Activated naive CD8-positive, alpha-beta T cell treated with anti-CD3 and anti-CD28 coated beads, Interleukin-2, amount 50 U/mL, for 24 hours (primary cell): ENCODE measurements around the gene GTF3C6.

Source experiments
- ATAC-seq: fragments of 150-1000 bp; cut with Tn5 transposase; one replicate; pipeline ENCODE4 v1.10.0; 2021
- DNase-seq: peaks from one replicate; pipeline ENCODE4 v3.0.0; 2021
- H3K27ac Mint-ChIP-seq: one replicate; pipeline ENCODE4 v1.8.0; 2021; ENCODE audit warnings: mild to moderate bottlenecking, mixed read lengths
- H3K27me3 Mint-ChIP-seq: one replicate; pipeline ENCODE4 v1.8.0; 2021; ENCODE audit warnings: mixed read lengths
- H3K36me3 Mint-ChIP-seq: one replicate; pipeline ENCODE4 v1.8.0; 2021; ENCODE audit warnings: low read depth, mixed read lengths
- H3K4me1 Mint-ChIP-seq: one replicate; pipeline ENCODE4 v1.8.0; 2021; ENCODE audit warnings: mixed read lengths
- H3K4me3 Mint-ChIP-seq: one replicate; pipeline ENCODE4 v1.8.0; 2021; ENCODE audit warnings: mild to moderate bottlenecking, moderate library complexity, mixed read lengths
- H3K9me3 Mint-ChIP-seq: one replicate; pipeline ENCODE4 v1.8.0; 2021; ENCODE audit warnings: mixed read lengths

The GTF3C6 gene

GRCh38 chr6:110958329-110959192, at the start of gene GTF3C6:
Gene GTF3C6 (plus strand): TSS chr6:110958706. CDS start chr6:110958770, 64 bp downstream.
- peak within 1 kb of the TSS; percentile 99 for H3K27ac Mint-ChIP-seq
- H3K4me3 Mint-ChIP-seq: peak within 1 kb of the TSS; percentile 97
- peak; percentile 98 for ATAC-seq

GRCh38 chr6:110930781-110931180, 27.7 kb upstream of the GTF3C6 start:
- no peaks in the 10 kb centered on the region for H3K36me3 Mint-ChIP-seq
- peaks cover 1% of the 10 kb centered on the region for H3K4me1 Mint-ChIP-seq
- H3K9me3 Mint-ChIP-seq: no peaks in the 10 kb centered on the region
- H3K27me3 Mint-ChIP-seq: no peaks in the 10 kb centered on the region
- no peak overlapping the region for H3K27ac Mint-ChIP-seq
- DNase-seq: no peak
- no peak for ATAC-seq
- H3K4me3 Mint-ChIP-seq: no peak overlapping the region

More at GRCh38 chr6:110958329-110959192, at the start of gene GTF3C6:
- peak; percentile 91 for DNase-seq
- peaks cover 21% of the 10 kb centered on the region for H3K4me1 Mint-ChIP-seq
- H3K27me3 Mint-ChIP-seq: no peaks in the 10 kb centered on the region
- no peaks in the 10 kb centered on the region for H3K9me3 Mint-ChIP-seq
- peaks cover 27% of the 10 kb centered on the region for H3K36me3 Mint-ChIP-seq

GRCh38 chr6:110933912-110934311, 24.6 kb upstream of the GTF3C6 start:
- Mint-ChIP-seq H3K4me1 (peaks cover 1% of the 10 kb centered on the region), H3K9me3 (no peaks in the 10 kb centered on the region), H3K27ac (no peak overlapping the region), H3K36me3 (no peaks in the 10 kb centered on the region), H3K27me3 (peaks cover 2% of the 10 kb centered on the region), H3K4me3 (no peak overlapping the region)
- ATAC-seq (no peak), DNase-seq (no peak)

GRCh38 chr6:110934381-110934898, 24.1 kb upstream of the GTF3C6 start:
- DNase-seq: no peak
- H3K36me3 Mint-ChIP-seq: no peaks in the 10 kb centered on the region
- no peak for ATAC-seq
- H3K4me1 Mint-ChIP-seq: peaks cover 5% of the 10 kb centered on the region
- H3K9me3 Mint-ChIP-seq: no peaks in the 10 kb centered on the region
- no peak overlapping the region for H3K27ac Mint-ChIP-seq
- no peak overlapping the region for H3K4me3 Mint-ChIP-seq
- H3K27me3 Mint-ChIP-seq: peaks cover 2% of the 10 kb centered on the region

- Mint-ChIP-seq H3K27me3 (peaks cover 2% of the 10 kb centered on the region), H3K9me3 (no peaks in the 10 kb centered on the region), H3K36me3 (no peaks in the 10 kb centered on the region), H3K27ac (no peak overlapping the region), H3K4me1 (peaks cover 6% of the 10 kb centered on the region), H3K4me3 (no peak overlapping the region)
- no peak for ATAC-seq
- no peak for DNase-seq
These were observed 23.3 kb upstream of the GTF3C6 start for GRCh38 chr6:110935171-110935570.

GRCh38 chr6:110938171-110938570, 20.3 kb upstream of the GTF3C6 start:
- Mint-ChIP-seq H3K4me3 (no peak overlapping the region), H3K36me3 (no peaks in the 10 kb centered on the region), H3K9me3 (no peaks in the 10 kb centered on the region), H3K27me3 (peaks cover 2% of the 10 kb centered on the region), H3K4me1 (peaks cover 5% of the 10 kb centered on the region), H3K27ac (no peak overlapping the region)
- DNase-seq (no peak), ATAC-seq (no peak)

GRCh38 chr6:110939429-110940200, 18.9 kb upstream of the GTF3C6 start:
- H3K36me3 Mint-ChIP-seq: no peaks in the 10 kb centered on the region
- DNase-seq (no peak), ATAC-seq (peak; percentile 55)
- peaks cover 2% of the 10 kb centered on the region for H3K27me3 Mint-ChIP-seq
- peak overlapping the region; percentile 15 for H3K27ac Mint-ChIP-seq
- no peak overlapping the region for H3K4me3 Mint-ChIP-seq
- H3K9me3 Mint-ChIP-seq: no peaks in the 10 kb centered on the region
- peaks cover 9% of the 10 kb centered on the region for H3K4me1 Mint-ChIP-seq

- peak overlapping the region; percentile 78 for H3K27ac Mint-ChIP-seq
- no peaks in the 10 kb centered on the region for H3K36me3 Mint-ChIP-seq
- no peak overlapping the region for H3K4me3 Mint-ChIP-seq
- no peaks in the 10 kb centered on the region for H3K27me3 Mint-ChIP-seq
- ATAC-seq (peak; percentile 99), DNase-seq (peak; percentile 33)
- peaks cover 12% of the 10 kb centered on the region for H3K4me1 Mint-ChIP-seq
- no peaks in the 10 kb centered on the region for H3K9me3 Mint-ChIP-seq
These were observed 13.8 kb upstream of the GTF3C6 start for GRCh38 chr6:110944681-110945151.

GRCh38 chr6:110946498-110946897, 12.0 kb upstream of the GTF3C6 start:
- DNase-seq (no peak), ATAC-seq (no peak)
- no peak overlapping the region for H3K27ac Mint-ChIP-seq
- H3K27me3 Mint-ChIP-seq: no peaks in the 10 kb centered on the region
- peaks cover 12% of the 10 kb centered on the region for H3K4me1 Mint-ChIP-seq
- no peak overlapping the region for H3K4me3 Mint-ChIP-seq
- H3K36me3 Mint-ChIP-seq: no peaks in the 10 kb centered on the region
- no peaks in the 10 kb centered on the region for H3K9me3 Mint-ChIP-seq

- Mint-ChIP-seq H3K4me3 (no peak overlapping the region), H3K4me1 (peaks cover 6% of the 10 kb centered on the region), H3K36me3 (no peaks in the 10 kb centered on the region), H3K27me3 (no peaks in the 10 kb centered on the region), H3K27ac (no peak overlapping the region), H3K9me3 (no peaks in the 10 kb centered on the region)
- ATAC-seq (no peak), DNase-seq (no peak)
These were observed 8.7 kb upstream of the GTF3C6 start for GRCh38 chr6:110949679-110950285.

GRCh38 chr6:110950440-110950839, 8.1 kb upstream of the GTF3C6 start:
- Mint-ChIP-seq H3K4me1 (no peaks in the 10 kb centered on the region), H3K36me3 (no peaks in the 10 kb centered on the region), H3K27ac (no peak overlapping the region), H3K9me3 (no peaks in the 10 kb centered on the region), H3K27me3 (no peaks in the 10 kb centered on the region), H3K4me3 (no peak overlapping the region)
- no peak for DNase-seq
- no peak for ATAC-seq

GRCh38 chr6:110951008-110951407, 7.5 kb upstream of the GTF3C6 start:
- Mint-ChIP-seq H3K36me3 (no peaks in the 10 kb centered on the region), H3K9me3 (no peaks in the 10 kb centered on the region), H3K4me3 (no peak overlapping the region), H3K27ac (no peak overlapping the region), H3K27me3 (no peaks in the 10 kb centered on the region), H3K4me1 (no peaks in the 10 kb centered on the region)
- ATAC-seq (no peak), DNase-seq (no peak)

GRCh38 chr6:110951986-110952794, 6.3 kb upstream of the GTF3C6 start:
- Mint-ChIP-seq H3K4me1 (peaks cover 3% of the 10 kb centered on the region), H3K9me3 (no peaks in the 10 kb centered on the region), H3K27me3 (no peaks in the 10 kb centered on the region), H3K4me3 (no peak overlapping the region), H3K27ac (no peak overlapping the region), H3K36me3 (no peaks in the 10 kb centered on the region)
- no peak for DNase-seq
- no peak for ATAC-seq
